GM18499 (cell line): ENCODE results near the gene ZMYND15.

ENCODE experiments used
- ATAC-seq: cut with Tn5 transposase; IDR thresholded peaks from one replicate; pipeline ENCODE4 v1.9.1; 2021; ENCODE audit warnings: moderate number of reproducible peaks; ENCODE audit not compliant: insufficient read depth, unreplicated experiment

The ZMYND15 gene

GRCh38 chr17:4715063-4715744 is 24.4 kb upstream of the ZMYND15 start:
- ATAC-seq, result no peak

- no peak for ATAC-seq
Measured at GRCh38 chr17:4716081-4716480, 23.6 kb upstream of the ZMYND15 start.

DNA sequence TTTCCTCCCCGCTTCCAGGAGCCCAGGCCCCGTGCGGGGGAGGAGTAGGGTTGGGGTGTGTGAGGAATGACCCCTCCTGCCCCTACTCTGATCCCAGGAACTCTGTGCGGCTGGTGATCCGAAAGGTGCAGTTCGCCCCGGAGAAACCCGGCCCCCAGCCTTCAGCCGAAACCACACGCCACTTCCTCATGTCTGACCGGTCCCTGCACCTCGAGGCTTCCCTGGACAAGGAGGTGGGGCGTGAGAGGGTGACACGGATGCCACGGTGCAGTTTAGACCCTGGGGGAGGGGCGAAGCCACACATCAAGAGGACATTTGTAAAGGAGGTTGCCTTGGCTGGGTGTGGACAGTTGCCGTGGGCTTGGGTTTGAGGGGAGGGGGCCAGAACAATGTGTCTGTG is 21.8 kb upstream of the ZMYND15 start:
- no peak for ATAC-seq

DNA sequence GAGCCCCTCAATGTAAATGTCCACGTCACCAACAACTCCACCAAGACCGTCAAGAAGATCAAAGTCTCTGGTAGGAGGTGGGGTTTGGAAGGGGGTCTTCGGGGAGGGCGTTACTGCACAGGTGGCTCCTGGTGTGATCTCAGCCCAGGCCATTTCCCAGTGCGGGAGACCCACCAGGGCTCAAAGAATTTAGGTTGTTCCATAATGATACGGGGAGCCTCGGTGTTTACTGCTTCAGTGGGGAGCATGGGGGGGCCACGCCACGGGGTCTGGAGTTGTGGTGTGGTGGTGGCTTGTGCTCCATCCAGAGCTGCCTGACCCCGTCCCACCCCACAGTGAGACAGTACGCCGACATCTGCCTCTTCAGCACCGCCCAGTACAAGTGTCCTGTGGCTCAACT is 21.4 kb upstream of the ZMYND15 start:
- no peak for ATAC-seq

- ATAC-seq, result no peak
Measured at GRCh38 chr17:4719146-4719545, 20.5 kb upstream of the ZMYND15 start.

- no peak for ATAC-seq
Measured at GRCh38 chr17:4719684-4720221, 19.9 kb upstream of the ZMYND15 start.

GRCh38 chr17:4720787-4721186 is 18.8 kb upstream of the ZMYND15 start:
- no peak for ATAC-seq

- no peak for ATAC-seq
Measured at GRCh38 chr17:4721203-4722135, 18.2 kb upstream of the ZMYND15 start.

DNA sequence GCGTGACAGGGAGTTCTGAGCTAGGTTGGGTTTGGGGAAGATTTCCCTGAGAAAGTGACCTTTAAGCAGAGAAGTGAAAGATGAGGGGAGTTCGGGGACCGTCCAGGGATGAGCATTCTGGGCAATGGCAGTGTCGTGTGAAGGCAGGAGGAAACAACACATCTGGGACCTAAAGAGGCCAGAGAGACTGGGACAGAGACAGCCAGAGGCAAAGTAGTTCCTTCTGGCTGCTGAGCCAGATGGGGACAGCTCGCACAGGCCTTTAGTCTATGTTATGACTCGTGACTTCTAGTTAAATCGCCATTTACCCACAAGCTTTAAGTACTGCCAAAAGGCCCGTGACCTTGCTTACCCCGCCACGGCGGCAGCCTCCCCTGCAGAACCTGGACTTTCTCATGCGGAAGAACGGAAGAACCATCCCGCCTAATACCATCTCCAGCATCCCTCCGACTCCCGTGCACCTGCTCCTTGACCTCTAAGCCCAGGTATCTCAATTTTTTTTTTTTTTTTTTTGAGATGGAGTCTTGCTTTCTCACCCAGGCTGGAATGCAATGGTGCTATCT is 16.9 kb upstream of the ZMYND15 start:
- no peak for ATAC-seq

- no peak for ATAC-seq
Measured at GRCh38 chr17:4724650-4725049, 15.0 kb upstream of the ZMYND15 start.

- ATAC-seq, result no peak
Measured at GRCh38 chr17:4725646-4726310, 13.9 kb upstream of the ZMYND15 start.

GRCh38 chr17:4728124-4728523 is 11.5 kb upstream of the ZMYND15 start:
- ATAC-seq, result no peak

DNA sequence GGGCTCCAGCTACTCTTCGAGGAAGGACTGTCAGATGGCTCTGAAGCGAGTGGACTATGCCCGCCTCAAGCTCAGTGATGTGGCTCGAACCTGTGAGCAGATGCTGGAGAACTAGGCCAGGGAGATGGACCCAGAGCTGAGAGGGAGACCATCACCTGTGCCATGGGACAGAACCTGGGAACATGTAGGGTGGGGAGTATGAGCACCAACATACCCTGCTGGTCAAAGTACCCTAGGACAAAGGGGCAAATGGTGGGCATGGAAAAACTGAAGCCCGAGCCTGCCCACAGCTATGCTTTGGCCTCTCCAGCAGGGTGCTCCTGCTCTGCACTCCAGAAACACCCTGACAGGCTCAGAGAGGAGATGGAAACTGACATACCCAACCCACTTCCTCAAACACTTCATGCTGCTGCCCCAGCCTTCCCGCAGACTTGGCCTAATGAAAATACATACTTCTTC is 6.5 kb upstream of the ZMYND15 start:
- no peak for ATAC-seq

- ATAC-seq, result no peak
Measured at GRCh38 chr17:4734857-4735475, 4.7 kb upstream of the ZMYND15 start.

DNA sequence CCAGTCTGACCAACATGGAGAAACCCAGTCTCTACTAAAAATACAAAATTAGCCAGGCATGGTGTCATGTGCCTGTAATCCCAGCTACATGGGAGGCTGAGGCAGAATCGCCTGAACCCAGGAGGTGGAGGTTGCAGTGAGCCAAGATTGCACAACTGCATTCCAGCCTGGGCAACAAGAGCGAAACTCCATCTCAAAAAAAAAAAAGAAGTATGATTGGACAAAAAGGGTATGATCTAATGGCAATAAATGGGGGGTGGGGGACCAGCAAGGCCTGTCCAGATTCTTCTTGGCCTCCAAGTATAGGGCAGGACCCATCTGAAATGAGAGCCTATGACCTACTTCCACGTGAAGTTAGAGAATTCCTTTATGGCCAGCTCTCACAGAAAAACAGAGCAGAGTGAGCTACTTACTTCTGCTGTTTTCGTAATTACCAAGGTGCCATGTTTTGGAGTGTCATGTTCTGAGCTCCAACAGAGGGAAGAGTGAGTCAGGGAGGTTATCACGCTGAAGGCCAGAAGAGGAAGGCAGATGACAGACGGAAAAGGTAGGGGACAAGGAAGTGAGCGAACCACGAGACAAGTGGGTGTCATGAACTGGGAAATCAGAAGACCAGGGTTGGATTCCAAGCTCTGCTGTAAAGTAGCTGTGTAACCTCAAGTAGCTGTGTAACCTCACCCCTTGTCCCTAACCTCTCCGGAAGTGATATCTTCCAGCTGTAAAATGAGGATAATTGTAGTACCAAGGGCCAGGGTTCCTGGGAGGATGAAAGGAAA is 3.6 kb upstream of the ZMYND15 start:
- ATAC-seq, result no peak

- no peak for ATAC-seq
Measured at GRCh38 chr17:4738136-4739121, 1.2 kb upstream of the ZMYND15 start.

DNA sequence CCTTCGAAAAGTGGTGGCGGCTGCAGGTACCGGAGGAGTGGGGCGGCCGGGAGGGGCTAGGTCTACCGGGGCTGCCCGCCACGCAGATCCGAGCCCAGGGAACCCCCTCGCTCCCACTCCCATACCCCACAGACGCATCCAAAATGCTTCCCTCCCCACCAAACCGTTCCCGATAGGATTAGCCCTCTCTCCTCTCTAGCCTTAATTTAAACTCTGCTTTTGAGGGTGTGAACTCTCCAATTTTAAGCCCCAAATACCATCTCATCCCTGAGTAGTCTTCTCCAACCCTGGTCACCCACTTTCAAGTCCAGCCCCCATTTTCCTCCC is 355 bp downstream of the ZMYND15 start:
- no peak for ATAC-seq

DNA sequence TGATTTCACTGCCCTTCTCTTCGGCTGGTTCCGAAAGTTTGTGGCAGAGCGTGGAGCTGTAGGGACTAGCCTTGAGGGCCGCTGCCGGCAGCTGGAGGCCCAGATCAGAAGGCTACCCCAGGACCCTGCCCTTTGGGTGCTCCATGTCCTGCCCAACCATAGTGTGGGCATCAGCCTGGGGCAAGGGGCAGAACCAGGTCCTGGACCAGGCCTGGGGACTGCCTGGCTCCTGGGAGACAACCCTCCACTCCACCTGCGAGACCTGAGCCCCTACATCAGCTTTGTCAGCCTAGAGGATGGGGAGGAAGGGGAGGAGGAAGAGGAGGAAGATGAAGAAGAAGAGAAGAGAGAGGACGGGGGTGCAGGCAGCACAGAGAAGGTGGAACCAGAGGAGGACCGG is 951 bp downstream of the ZMYND15 start:
- no peak for ATAC-seq
